IPS DF 4.7 (cell line): ENCODE data around the gene CLDN1.

Source experiments
- DNase-seq: peaks from one replicate; pipeline ENCODE4 v3.0.0-alpha.2; 2013; ENCODE audit warnings: low spot score; ENCODE audit errors: extremely low read depth

Gene CLDN1

GRCh38 chr3:190333961-190334360 is 11.7 kb upstream of the CLDN1 start:
- no peak for DNase-seq

DNA sequence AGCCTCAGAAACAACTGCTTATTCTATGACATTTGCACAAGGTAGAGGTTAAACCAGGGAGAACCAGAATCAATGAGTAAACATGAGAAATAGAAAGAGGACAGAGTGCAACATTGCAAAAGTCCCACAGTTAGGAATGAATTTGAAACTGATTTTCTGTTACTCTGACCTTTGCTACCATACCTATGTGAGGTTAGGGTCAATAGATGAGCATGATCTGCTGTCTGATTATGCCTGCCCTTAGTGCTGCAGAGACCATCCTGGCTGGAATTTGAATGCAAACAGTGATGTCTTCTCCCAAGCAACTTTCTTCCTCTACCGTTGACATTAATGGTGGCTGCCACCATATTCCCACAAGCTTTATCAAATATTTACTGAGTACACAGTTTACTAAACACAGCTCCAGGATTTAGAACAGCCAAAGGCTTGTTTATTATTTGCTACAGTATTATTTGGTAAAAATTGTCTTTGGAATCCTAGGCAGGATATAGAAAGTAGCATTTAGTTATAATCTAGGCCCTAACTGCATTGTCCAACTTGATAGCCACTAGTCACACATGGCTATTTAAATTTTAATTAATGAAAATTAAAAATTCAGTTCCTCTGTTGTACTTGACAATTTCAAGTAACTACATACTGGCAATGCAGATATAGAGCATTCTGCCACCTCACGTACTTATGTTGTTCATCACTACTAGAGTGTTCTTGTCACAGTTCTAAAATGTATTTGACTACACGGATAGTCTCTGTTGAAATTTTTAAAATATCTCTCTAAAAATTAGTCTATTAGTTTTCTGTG is 8.9 kb upstream of the CLDN1 start:
- no peak for DNase-seq

- DNase-seq = no peak
These were observed 4.7 kb upstream of the CLDN1 start for GRCh38 chr3:190326930-190327329.

- no peak for DNase-seq
These were observed 4.1 kb upstream of the CLDN1 start for GRCh38 chr3:190326361-190326760.

- DNase-seq = no peak
These were observed 3.7 kb upstream of the CLDN1 start for GRCh38 chr3:190325923-190326322.

GRCh38 chr3:190323246-190323626 is 990 bp upstream of the CLDN1 start:
- DNase-seq = no peak

DNA sequence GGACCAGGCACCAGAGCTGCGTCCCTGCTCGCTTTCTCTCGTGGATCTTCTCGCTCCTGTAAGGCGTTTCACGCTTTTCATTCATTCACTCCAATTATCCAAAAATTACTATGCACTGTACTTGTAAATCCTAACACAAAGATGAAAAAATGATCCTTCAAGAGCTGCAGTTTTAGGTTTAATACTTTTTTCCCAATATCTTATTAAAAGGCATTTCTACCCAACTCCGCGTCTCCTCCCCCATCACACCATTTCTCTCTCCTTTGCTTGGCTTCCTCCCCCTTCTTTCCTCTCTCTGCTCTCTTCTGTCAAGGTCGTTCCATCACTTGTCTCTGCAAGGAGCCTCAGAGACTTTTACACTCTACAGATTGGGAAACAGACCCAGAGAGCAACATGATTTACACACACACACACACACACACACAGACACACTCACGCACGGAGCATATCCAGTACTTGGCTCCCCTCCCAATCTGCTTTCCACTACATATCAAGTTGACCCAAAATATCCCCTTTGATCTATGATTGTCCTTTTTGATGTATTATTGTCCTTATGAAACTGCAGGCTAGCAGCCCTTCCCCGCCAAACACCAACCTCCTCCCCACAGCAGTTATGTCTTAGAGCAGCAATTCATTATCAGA is 479 bp upstream of the CLDN1 start:
- DNase-seq = no peak

DNA sequence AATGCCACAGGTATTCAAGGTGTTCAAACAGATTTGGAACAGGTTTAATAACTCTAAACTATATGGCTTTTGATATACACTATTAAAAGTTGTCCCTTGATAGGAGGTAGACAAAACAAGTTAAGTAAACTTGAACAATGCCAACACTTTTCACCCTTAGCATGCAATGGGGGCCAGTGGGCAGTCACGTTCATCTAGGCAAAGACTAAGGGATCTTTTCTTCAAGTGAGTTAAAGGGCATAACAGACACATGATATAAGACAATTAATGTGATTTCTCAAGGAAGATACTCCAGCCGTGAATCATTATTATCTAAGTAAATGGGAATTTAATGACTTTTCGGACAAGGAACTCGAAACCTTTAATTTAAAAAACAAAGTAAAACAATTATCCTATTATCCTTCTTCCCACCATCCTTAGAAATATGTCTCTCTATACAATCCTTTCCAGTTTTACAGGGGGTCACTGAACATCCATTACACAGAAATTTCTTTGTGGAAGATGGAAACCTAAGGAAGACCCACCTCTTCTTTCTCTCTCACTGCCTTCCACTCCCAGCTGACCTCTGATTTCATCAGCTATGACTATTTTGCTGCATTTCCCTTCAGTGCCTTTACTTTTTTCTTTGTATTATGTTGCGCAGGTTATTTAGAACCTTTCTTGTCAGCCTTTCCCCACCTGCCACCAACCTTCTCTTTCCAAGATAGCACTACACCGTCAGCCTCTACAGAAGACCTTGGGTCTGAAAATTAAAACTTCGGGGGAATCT is 1.5 kb downstream of the CLDN1 start:
- DNase-seq = no peak

DNA sequence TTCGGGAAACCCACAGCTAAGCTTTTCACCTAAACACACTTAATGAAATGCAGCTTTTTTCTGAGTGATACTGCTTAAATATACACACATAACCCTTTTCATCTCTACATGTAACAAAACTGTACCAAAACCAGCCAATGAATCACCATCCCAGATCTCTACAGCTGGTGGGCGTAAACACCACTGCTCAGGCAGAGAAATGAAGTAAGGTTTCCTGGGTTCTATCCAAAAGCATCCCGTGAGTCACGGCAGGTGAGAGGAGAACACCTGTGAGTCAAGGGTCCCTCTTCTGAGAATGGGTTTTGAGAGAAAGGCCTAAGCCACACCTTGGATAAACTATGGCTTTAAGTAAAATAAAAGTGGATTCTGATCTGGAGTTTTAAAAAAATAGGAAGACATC is 2.6 kb downstream of the CLDN1 start:
- no peak for DNase-seq

GRCh38 chr3:190318666-190319065 is 3.6 kb downstream of the CLDN1 start:
- DNase-seq = no peak

DNA sequence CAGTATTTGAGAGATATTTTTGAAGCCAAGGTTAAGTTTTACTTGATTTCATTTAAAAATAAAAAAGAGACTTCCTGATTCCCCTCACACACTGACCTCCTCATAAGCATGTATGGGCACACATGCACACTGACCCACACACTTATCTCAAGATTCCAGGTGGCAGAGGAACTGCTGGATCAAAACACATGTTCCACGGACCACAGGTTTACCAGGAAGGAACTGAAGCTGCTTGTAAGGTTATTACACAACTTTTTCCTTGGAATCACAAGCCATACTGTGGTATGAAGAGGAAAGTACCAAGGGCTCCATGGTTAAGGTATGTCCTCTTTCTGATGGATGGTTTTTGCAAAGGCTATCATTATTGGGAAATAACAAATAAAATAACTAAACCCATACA is 7.5 kb downstream of the CLDN1 start:
- no peak for DNase-seq

DNA sequence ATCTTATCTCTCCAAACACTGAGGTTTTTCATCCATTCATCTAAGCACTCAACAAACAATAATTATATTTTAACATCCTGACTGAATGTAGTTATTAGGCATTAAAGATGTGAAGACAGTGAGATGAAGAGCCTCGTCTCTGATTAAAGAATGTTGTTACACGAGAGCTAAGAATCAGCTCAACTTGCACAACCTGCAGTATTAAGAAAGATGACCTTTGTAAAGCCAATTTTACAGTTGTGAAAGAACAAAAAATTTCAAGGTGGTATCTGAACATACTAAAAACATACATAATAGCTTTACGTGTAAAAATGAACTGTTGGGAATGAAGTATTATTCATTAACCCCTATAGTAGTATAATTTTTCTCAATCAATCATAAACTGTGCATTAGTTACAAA is 12.8 kb downstream of the CLDN1 start:
- DNase-seq = no peak

DNA sequence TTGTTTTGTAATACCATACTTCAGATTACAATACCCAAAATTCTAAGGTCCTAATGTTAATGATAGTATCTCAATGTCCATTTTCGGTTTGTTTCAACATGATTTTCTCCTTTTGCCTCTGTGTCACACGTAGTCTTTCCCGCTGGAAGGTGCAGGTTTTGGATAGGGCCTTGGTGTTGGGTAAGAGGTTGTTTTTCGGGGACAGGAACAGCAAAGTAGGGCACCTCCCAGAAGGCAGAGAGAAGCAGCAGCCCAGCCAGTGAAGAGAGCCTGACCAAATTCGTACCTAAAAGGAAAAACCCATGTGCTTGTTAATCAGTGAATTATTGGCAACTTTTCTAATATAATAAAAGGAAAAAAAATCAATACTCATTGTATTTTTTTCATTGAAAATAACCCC is 14.1 kb downstream of the CLDN1 start:
- DNase-seq = no peak

GRCh38 chr3:190307164-190307545 is 15.1 kb downstream of the CLDN1 start:
- DNase-seq = no peak

GRCh38 chr3:190306513-190307163 is 15.6 kb downstream of the CLDN1 start:
- no peak for DNase-seq

DNA sequence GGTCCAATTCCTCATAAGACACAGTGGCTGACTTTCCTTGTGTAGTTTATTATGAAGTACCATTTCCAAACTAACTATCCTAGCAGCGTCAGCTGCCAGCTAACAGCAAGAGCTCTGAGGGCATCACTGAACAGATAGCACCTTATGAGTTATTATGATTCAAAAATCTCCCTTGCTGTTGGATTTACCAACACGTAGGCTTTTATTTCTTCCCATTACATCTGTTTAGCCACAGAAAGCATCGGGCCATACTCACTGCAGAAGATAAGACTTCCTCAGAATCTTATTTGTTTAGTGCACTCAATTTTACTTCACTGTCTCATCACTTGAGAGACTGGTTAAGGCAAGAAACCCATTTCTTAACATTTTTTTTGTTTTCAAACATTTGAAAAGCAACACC is 16.2 kb downstream of the CLDN1 start:
- no peak for DNase-seq

DNA sequence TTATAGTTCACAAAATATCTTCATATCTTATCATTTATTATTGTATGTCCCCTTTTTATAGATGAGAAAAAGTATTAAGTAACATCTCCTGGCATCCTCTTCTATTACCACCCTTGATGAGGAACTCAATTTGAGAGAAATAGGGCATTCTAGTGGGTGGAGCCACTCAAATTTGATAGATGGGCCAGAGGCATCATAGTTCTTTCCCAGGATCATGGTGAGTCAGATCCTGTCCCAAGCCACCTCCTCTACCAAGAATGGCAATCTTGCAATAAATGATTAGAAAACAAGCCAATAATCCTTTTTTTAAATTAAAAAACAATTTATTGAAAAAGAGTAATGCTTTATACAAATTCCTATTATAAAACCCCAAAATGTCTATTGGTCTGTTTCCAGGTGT is 16.8 kb downstream of the CLDN1 start:
- no peak for DNase-seq

DNA sequence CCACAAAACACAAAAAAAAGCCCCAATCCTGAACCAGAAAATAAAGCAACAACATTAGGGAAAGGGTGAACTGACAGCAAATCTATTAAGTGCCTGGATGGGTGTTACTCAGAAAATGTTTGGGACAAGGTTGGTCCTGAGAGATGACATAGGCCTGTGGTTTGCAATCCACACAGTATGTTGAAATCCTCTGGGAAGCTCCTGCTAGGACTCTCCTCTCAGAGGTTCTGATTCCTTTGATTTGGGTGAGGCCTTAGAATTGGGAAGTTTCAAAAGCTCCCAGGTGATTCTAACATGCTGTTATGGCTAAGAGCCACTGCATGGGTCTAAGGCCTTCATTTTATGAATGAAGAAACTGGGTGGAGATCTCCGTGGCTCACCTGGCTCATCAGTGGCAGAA is 18.4 kb downstream of the CLDN1 start:
- no peak for DNase-seq

DNA sequence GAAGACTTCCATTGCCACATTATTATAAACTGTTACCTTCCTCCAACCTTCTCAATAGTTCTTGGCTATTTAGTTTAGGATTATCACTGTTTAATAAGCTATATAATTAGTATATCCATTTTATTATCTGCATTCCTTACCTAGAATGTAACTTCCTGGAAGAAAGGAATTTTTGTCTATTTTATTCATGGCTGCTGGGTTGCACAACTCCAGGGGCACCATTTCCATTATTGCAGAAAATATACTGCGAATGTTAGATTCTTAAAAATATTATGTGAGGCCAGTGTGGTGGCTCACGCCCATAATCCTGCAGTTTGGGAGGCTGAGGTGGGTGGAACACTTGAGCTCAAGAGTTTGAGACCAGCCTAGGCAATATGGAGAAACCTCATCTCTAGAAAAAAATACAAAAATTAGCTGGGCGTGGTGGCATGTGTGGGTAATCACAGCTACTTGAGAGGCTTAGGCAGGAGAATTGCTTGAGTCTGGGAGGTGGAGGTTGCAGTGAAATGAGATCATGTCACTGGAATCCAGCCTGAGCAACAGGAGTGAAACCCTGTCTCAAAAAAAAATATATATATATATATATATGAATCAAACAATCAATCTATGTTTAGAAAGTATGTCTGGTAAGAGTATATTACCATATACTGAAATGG is 19.9 kb downstream of the CLDN1 start:
- no peak for DNase-seq

DNA sequence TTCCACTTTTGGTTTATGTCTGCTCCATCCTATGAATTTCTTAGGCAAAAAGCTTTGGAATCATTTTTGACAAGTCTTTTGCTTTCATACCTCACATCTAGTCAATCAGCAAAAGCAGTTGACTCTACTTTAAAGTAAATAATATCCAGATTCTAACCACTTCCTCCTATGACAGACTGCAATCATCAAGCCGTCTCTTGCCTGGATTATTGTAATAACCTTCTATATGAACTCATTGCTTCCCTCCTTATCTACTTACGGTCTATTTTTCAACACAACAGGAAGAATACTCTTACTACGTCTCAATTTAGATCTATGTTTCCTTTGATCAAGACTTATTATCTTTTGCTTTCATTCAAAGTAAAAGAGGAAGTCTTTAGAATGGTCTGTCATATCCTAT is 20.7 kb downstream of the CLDN1 start:
- DNase-seq = no peak

DNA sequence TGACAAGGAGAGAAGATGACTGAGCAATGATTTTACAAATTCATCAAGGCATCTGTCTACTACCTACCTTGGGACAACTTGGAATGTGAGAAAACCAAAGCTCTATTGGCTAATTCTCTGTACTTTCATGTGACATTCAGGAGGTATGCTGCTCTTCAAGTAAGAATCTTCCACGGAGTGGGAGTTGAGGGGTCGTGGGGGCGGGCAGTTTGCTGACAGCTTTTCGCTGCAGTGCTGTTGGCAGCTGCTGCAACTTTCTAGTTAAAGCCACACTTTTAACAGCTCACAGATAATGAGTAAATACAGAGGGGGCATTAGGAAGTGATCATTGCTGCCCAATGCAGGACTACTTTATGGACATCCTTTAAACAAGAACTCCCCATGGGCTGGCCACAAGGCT is 22.3 kb downstream of the CLDN1 start:
- no peak for DNase-seq

DNA sequence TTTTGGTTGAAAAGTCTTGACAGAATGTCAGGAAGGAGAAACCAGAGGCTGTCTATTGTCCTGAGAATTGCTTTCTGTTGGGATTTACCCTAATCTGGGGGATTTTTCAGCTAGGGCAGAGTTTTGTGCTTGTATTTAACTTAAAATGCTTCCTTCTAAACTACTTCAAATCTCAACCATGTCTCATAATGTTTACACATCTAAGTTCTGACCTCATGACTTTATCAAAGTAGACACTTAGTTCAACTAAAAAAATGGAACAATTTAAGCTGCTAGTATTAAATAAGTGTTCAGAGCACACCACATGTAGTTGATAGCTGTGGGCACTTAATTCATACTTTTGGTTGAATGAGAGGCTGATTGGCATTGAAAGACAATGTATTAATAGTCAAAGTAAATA is 28.2 kb downstream of the CLDN1 start:
- no peak for DNase-seq
